Measurements from ENCODE around the gene C1QTNF7.

Gene C1QTNF7, protein sequence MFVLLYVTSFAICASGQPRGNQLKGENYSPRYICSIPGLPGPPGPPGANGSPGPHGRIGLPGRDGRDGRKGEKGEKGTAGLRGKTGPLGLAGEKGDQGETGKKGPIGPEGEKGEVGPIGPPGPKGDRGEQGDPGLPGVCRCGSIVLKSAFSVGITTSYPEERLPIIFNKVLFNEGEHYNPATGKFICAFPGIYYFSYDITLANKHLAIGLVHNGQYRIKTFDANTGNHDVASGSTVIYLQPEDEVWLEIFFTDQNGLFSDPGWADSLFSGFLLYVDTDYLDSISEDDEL

DNA sequence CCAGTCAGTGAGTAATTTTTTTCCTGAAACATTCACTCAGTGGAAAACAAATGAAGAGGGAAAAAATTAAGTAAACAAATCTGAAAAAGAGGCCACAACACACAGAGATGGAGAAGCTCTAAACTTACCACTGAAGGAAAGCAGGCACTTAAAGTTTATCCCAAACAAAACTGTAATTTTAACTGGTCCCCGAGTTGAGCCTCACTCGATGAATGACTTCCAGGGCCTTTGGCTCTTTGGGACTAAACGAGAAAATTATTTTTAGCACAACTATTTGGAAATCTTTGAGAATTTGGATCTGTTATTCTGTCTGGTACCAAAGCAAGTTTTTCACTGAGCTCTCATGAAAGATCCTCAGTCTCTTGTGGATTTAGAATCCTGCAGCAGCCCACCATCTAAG, at the start of gene C1QTNF7:
TSS of gene C1QTNF7 (plus strand) at position 333 of the 400 bp plus-strand sequence. CDS start 7,711 bp downstream, outside the sequence.
- no peak for TF ChIP-seq CTCF (conservative IDR thresholded peaks at IDR 0.05)
- TF ChIP-seq ZFX (IDR thresholded peaks at IDR 0.05): no peak
- no peak within 1 kb of the TSS for H3K27ac ChIP-seq

DNA sequence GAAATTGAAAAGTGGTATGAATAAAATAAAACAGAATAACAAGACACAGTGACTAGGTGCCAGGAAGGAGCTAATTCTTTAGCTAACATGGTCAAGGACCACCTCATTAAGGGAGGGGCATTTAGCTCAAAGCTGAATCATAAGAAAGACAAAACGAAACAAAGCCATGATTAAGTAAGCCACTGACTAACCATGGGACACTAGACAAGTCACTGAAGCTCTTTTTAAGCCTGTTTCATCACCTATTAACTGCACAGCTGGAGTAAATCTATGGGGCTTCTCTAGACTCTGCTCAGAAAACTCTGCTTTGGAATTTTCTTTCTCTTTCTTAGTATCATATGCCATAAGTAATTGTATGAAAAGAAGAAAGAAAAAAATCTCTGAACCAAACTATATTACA, 49.8 kb upstream of the C1QTNF7 start:
- H3K27ac ChIP-seq: no peak overlapping the region
- no peak for TF ChIP-seq ZFX (IDR thresholded peaks at IDR 0.05)

GRCh38 chr4:15378493-15378892, 49.3 kb upstream of the C1QTNF7 start:
- H3K27ac ChIP-seq: no peak overlapping the region
- TF ChIP-seq ZFX (IDR thresholded peaks at IDR 0.05) (no peak), CTCF (conservative IDR thresholded peaks at IDR 0.05) (no peak)

DNA sequence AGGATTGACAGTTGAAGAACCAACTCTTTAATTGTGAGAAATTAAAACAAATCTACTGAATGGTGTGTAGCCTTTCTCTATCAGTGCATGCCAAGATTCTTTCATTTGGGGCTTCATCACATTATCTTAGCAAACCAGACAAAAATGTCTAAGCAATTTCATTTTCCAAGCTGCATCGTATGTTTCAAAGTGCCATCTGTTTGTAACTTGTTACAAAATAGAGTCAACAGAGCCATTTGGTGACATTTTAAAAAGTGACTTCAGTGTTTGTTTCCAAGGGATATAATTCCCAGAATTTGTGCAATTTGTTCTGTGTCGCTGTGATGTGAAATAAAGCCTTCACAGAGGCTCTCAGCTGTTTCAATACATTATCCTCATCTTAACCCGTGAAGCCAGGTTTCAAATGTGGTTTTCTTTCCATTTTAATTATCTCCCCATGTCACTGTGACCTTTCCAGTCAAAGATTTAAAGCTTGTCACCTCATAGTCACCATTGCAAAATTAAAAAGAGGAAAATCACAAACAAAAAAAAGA, 46.0 kb upstream of the C1QTNF7 start:
- H3K27ac ChIP-seq: no peak overlapping the region
- TF ChIP-seq CTCF (conservative IDR thresholded peaks at IDR 0.05): no peak
- TF ChIP-seq ZFX (IDR thresholded peaks at IDR 0.05): no peak

DNA sequence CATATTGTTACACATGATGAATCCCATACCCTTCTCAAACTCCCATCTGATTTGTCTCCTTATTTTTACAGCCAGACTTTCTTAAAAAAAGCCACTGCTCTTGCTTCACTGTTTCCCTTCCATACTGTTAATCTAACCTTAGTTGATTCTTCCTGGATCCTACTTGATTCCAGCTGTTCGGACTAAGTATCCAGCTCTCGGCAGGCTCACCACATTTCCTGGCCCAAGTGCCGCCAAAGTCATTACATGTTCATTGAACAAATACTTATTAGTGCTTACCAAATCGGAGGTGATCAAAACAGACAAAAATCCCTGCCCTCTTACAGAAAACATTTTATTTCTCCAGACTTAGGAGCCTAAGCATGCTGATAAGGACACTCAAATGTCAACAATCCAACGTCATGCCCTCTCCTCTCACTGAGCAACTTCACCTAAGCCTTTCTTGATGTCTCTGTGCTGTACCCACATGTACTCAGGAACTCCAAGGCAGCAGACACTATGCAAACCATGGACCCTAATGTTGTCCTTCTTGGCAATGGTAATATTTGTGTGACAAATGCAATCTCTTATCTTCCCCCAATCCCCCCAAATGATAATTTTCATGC, 45.1 kb upstream of the C1QTNF7 start:
- TF ChIP-seq CTCF (conservative IDR thresholded peaks at IDR 0.05) (no peak), ZFX (IDR thresholded peaks at IDR 0.05) (no peak)

GRCh38 chr4:15385515-15385914, 42.3 kb upstream of the C1QTNF7 start:
- H3K27ac ChIP-seq: no peak overlapping the region
- no peak for TF ChIP-seq ZFX (IDR thresholded peaks at IDR 0.05)
- no peak for TF ChIP-seq CTCF (conservative IDR thresholded peaks at IDR 0.05)

More for the DNA sequence above, 45.1 kb upstream of the C1QTNF7 start:
- H3K27ac ChIP-seq: no peak overlapping the region

DNA sequence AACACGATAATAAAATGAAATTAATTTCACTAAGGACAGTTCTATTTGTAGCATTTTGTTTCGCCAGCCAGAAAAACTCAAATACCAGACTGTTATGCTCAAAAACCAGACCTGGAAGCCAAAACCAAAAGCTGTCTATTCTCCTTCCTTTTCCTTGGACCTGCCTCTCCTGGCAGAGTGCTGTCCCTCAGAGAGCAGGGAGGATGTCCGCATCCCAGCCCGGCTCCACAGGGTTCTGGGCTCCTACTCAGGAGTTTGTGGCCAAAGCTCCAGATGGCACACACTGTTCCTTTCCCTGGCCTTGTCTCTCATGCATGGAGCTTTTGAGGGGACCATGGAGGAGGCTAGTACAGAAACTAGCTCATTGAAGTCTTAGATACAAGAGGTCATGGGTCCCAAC, 41.9 kb upstream of the C1QTNF7 start:
- TF ChIP-seq CTCF (conservative IDR thresholded peaks at IDR 0.05): no peak
- TF ChIP-seq ZFX (IDR thresholded peaks at IDR 0.05): no peak
- no peak overlapping the region for H3K27ac ChIP-seq
